ENCODE results near the gene PDK1.

The PDK1 gene

DNA sequence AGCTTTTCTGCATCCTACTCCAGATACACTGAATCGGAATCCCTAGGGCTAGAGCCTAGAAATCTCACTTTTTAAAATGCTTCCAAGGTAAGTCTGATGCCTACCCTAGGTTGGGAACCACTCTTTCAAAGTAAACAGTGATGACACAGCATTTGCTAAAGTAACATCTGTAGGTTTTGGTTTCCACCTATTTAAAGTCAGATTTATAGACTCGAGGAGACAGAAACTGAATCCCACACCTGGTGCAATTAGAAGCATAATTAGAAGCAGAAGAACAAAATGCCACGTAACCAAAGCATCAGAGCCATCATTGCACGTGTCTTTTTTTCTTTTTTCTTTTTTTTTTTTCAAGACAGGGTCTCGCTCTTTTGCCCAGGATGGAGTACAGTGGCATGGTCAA is 40.9 kb downstream of the PDK1 start:
- DNase-seq (ENCODE audit: low read depth in 3 of 3, low spot score in 1 of 3) = no peak

DNA sequence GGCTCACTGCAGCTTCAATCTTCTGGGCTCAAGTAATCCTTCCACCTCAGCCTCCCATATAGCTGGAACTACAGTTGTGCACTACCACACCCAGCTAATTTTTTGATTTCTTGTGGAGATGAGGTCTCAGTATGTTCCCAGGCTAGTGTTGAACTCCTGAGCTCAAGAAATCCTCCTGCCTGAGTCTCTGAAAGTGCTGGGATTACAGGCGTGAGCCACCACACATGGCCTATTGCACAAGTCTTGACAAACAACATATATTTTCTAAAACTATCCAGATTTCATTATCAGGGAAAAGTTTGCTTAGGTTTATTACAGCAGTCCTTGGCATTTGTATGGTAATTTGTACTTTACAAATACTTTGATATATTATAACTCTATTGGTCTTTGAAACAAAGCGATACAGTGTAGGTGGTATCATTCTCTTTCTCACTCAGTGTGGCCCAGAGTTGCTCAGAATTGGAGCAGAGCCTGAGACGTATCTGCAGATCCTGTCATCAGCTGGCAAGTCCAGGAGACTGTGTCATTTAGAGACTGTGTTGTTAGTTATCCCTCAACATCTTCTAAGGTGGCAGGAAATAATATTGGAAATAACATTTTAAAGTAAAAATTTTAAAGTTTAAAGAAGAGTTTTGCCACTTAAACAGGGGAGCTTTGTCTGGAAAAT is 41.4 kb downstream of the PDK1 start:
- DNase-seq (ENCODE audit: low read depth in 3 of 3, low spot score in 1 of 3) = no peak

DNA sequence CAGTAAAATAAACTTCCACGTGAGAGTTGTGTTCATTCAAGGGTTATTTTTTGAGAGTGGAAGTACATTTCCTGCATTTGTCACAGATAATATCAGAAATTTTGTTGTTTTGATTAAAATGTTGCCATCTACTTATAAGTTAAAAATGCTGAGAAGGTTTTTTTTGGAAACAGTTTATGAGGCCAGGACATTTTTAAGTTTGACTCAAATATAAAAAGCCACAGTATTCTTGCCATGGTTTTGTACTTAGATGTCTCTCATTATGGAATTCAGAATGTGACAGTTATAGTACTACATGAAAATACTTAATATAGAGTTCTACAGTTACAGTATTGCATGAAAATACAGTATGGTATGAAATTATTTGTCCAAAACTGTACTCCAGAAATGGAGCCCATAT is 44.1 kb downstream of the PDK1 start:
- DNase-seq (ENCODE audit: low read depth in 3 of 3, low spot score in 1 of 3) = no peak

DNA sequence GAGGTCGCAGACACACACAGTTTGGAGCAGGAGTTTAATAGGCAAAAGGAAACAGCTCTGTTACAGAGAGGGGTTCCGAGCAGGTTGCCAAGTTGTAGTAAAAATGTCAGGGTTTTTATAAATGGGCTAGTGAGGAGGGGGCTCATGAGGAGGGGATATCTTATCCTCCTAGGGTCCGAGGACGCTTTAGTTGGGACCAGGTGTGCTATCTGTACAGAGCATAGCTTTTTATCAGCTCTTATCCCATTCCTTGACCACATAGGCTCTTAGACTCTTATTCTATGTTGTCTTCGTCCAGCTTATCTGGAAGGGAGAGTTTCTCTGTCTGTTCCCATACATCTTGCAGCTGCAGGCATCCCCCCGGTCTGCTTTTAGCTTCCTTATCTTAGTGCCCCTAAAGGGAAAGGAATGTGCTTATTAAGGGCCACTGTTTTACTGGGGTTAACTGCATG is 44.7 kb downstream of the PDK1 start:
- no peak for DNase-seq (ENCODE audit: low read depth in 3 of 3, low spot score in 1 of 3)

DNA sequence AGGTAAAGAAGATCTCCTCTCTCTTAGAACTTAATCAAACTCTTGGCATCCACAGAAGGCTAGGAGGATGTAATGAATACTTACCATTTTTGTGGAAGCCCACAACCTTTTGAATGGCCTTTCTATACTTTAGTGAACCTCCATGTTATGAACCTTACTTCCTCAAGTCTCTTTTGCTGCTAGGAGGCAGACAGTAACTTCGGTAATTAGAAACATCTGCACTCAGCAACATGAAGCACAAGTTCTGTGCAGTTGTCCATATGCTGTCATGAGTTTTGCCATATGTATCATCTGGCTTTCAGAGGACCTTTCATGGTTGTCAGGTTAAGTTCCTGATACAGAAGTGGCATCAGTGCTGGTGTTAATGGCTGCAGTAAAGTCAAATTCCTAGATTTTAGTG is 50.4 kb downstream of the PDK1 start:
- DNase-seq (ENCODE audit: low read depth in 3 of 3, low spot score in 1 of 3) = no peak

DNA sequence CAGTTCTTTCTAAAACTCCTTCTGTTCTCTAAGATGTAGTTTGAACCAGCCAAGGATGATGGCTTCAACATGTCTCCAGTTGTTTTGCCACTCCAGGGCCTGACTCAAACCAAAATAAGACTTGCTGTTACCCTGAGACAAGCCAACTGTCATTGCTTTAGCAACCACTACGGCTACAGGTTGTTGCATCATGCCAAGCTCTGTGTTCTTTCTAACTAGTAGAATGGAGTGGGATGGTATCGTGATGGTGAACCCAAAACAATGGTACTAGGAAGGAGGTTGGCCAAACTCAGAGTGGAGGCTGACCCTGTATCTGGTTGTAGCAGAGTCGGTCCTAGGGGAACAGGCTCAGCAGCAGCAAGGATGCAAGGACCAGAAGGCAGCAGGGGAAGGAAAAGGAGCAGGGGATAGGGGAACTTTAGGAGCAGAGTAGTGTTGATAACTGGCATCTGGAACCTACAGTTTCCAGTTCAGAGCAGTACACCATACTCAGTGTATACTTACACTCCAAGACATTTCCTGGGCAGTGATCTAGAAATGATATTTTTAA is 51.6 kb downstream of the PDK1 start:
- no peak for DNase-seq (ENCODE audit: low read depth in 3 of 3, low spot score in 1 of 3)

DNA sequence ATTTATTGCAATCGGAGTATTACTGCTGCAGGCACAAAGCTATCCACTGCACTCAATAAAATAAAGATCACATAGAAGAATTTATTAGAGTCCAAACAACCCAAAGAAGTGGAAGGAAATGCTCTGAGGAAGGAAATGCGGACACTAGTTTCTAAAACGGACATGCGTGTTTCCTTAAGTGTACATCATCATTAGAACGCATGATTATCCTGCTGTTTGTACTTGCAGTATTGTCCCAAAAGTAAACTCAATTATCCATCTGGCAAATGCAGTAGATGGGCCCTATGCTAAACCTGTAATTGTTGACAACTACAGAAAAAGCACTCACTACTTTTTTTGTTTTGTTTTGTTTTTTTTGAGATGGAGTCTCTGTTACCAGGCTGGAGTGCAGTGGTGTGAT is 53.6 kb downstream of the PDK1 start:
- no peak for DNase-seq (ENCODE audit: low read depth in 3 of 3, low spot score in 1 of 3)

DNA sequence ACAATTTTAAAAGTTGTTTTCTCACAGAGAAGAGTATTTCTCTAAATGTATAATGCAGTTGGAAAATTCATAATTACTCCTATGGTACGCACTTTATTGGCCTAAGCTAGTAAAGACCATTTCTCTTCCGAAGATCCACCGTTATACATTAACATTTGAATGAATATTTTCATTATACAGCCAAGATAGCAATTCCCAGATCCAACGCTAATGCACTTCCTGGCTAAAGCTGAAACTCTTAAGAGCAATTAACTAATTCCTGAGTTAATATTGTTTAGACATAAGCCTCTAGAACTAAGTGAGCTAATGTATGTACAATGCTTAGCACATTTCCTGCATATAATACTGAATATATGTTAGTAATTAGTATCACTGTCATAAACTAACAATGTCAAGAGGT is 56.2 kb downstream of the PDK1 start:
- DNase-seq (ENCODE audit: low read depth in 3 of 3, low spot score in 1 of 3) = no peak

DNA sequence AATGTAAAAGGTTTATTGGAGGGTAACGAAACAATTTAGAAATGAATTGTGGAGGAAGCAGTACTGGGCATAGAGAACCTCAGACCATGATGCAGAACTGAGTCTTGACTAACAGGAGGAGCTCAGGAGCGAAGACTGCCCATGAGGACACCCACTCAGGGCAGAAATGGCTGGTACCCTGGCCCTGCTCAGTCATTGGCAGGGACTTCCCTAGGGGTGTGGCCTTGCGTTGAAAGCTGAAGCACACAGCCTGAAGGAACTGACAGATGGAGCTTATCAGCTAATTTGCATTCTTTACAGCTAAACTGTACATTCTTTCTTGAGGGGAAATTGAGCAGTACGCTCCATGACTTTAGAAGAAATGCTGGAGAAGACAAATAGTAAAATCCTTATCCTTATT is 57.1 kb downstream of the PDK1 start:
- no peak for DNase-seq (ENCODE audit: low read depth in 3 of 3, low spot score in 1 of 3)

DNA sequence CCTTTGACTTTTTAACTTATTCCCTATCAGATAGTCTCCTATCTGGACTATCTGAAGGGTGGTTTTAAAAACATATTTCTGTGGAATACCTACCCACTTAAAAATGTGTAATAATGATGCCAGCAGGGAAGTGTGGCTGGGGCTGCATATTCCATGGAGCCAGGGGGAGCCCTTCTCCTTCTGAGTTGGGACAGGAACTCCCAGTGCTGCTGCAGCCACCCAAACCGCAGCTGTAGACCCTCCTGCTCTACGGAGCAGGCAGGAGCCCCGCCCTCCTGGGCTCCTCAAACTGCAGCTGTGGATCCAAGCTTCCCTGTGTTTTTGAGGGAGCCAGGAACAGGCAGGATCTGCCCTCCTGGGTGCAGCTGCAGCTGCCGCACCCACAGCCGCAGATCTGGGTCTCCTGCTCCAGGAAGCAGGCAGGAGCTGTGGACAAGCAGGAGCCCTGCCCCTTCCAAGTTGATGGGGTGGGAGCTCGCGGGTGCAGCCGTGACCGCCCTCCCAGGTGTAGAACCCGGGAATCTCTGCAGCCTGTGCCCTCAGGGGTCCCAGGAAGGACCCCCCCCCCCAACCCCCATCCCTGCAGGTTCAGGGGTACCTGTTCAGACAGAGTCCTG is 57.8 kb downstream of the PDK1 start:
- no peak for DNase-seq (ENCODE audit: low read depth in 3 of 3, low spot score in 1 of 3)

DNA sequence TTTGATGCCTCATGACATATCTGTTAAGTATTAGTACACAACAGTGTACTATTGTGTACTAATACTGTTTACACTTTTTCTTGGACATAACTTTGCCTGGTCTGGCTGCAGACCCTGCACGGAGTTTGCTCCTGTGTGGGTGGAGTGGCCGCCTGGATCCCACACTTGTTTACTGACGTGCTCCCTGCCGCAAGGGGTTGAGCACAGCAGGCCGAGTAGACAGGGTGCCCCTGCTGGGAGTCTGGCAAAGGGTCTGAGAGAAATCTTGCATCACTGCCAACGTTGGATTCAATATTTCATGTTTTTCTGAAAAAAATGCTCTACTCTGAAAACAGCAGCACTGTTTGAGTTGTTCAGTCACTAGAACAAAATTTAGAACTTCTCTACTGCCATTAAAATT is 59.0 kb downstream of the PDK1 start:
- no peak for DNase-seq (ENCODE audit: low read depth in 3 of 3, low spot score in 1 of 3)

DNA sequence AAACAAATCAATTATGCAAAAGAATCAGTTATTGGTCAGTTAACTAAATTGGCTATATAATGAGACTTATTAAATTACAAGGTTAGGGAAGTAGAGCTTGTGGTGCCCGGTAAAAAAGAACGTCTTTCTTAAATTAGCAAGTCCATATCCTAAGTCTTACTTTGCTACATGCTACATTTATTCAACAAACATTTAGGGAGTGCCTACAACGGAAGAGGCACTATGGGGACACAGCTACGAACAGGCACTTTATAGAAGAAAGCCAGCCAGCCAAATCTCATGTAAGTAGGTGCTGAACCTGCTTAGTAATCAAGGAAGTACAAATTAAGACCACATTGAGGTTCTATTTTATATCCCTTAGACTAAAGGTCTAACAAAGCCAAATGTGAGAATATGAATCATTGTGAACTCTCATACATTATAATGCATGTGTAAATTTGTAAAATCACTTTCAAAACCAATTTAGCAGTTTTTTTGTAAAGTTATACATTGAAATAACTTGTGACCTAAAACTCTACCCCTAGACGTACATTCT is 59.9 kb downstream of the PDK1 start:
- no peak for DNase-seq (ENCODE audit: low read depth in 3 of 3, low spot score in 1 of 3)

DNA sequence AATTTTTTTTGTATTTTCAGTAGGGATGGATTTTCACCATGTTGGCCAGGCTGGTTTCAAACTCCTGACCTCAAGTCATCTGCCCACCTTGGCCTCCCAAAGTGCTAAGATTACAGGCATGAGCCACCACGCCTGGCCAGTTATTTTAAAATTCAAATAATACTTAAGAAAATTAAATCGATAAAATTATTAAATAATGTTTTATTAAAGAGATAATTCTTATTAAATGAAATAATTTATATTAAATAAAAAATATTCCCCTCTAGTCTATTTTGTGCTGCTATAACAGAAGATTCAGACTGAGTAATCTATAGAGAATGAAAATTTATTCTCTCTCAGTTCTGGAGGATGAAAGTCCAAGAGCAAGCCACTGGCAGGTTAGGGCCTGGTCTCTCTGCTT is 61.2 kb downstream of the PDK1 start:
- DNase-seq (ENCODE audit: low read depth in 3 of 3, low spot score in 1 of 3) = no peak

DNA sequence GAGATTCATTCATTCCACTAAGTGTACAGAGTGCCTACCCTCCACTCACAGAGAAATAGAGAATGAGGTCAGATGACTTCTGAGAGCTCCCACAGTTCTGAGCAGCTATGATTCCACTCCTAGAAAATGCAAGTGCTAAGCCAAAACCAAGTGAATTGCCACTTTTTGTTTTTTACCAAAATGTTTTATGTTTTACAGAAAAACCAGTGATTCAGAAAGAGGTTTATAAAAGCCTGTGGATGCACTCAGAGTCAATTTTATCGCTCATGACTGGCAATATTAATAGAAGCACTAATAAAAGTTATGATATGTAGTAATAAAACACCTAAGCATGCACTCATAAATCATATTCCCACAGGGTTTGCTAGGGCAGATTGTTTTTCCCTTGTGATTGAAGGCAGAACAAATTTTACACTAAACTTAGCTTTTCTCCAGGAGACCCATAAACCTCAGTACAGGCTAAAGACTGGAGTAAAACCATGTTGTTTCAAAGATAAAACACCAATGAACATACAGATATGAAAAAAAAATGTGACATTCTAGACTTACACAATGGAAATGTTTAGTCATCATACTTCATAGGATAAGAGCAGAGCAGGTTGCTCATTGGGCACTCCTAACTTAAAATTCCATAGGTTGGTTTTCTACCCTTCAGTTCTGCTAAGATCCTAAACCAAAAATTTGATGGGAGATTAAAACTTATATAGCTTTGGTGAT is 67.5 kb downstream of the PDK1 start:
- DNase-seq (ENCODE audit: low read depth in 3 of 3, low spot score in 1 of 3) = no peak

DNA sequence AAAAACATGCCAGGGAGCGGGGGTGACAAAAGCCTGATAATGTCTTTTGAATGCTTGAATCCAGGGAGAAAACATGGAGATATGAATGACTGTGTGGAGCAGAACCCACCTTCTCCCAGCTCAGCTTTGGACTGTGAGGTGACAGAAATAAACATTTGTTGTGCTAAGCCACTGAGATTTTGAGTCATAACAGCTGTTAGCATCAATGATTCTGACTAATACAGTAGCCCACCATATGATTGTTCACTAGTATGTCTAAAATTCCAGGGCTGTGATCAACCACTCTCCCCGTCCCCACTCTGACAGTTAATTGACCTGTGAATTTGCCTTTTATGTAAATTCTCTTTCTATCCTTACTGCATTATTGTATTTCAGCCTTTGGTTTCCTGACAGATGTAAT is 69.1 kb downstream of the PDK1 start:
- no peak for DNase-seq (ENCODE audit: low read depth in 3 of 3, low spot score in 1 of 3)

DNA sequence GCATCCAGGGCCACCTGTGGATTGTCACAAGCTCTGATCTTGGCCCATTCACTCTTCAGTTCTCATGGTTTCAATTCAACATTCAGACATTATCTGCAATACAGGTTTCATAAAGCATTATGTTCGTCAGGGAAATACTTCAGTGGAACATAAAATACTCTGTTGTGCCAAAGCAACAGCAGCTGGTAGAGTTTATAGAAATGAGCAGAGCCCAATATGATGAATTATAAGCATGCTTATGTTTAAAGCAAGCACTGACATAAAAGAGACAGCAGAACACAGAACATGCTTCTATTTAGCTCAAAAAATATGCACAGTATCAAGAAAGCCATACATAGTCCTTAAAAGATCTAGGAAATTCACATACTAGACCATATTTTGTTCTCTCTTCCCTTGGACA is 71.3 kb downstream of the PDK1 start:
- no peak for DNase-seq (ENCODE audit: low read depth in 3 of 3, low spot score in 1 of 3)

DNA sequence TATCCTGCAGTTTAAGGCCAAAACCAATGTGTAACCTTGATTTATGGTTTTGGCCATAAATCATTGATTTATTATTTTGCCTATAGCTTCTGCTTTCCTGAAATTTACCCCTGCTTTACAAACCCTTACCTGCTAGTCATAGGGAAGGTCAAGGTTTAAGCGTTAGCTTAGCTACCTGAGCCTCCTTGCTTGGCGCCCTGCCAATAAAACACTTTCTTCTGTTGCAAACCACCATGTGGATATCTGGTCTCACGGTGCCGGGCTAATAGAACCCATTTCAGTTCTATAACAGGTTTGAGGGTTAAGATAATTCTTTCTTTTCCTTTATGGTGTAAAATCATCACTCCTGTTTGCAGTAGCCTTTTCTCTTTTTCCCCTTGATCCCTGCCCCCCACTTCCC is 72.2 kb downstream of the PDK1 start:
- no peak for DNase-seq (ENCODE audit: low read depth in 3 of 3, low spot score in 1 of 3)

DNA sequence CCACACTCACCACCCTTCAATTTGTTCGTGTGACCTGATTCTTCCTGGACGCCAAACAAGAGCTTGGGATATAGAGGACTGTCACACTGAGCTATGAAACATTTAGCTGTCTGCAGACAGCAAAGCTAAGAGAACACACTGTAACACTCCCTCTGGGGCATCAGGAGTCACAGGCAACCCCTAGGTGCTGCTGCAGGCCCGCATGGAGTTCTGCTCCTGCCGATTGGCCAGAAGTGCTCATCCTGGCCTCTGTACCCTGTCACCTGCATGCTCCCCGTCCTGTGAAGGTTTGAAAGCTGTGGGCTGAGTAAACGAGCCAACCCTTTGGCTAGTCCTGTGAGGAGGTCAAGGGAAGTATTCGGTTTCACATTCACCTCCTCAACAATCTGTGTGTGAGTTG is 73.7 kb downstream of the PDK1 start:
- DNase-seq (ENCODE audit: low read depth in 3 of 3, low spot score in 1 of 3) = no peak

DNA sequence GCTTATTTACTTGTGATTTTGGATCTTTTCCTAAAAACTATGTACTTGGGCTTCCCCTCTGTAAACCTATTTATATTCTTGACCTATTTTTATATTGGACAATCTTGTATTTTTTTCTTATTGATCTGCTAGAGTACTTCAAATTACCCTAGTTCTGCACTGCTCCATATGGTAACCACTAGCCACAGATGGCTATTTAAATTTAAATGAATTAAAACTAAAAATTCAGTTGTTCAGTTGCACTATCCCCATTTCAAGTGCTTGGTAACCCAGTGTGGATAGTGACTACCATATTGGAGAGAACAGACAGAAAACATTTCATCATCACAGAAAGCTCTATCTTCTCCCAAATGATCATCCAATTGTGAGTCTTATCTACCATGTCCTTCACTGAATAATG is 74.3 kb downstream of the PDK1 start:
- DNase-seq (ENCODE audit: low read depth in 3 of 3, low spot score in 1 of 3) = no peak

DNA sequence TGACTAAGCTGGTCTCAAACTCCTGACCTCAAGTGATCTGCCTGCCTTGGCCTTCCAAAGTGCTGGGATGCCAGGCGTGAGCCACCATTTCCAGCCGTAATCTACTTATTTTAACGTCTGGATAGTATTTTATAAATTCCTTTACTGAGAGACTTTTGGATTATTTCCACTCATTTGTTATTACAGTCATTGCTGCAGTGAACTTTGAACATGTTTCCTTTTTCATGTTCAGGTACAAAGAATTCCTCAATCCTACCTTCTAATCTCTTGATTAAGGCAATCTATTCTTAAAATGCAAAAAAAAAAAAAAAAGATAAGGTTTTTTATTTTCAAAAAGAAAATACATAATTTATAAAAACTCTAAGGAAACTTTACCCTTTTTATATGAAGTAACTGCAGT is 78.6 kb downstream of the PDK1 start:
- DNase-seq (ENCODE audit: low read depth in 3 of 3, low spot score in 1 of 3) = no peak

DNA sequence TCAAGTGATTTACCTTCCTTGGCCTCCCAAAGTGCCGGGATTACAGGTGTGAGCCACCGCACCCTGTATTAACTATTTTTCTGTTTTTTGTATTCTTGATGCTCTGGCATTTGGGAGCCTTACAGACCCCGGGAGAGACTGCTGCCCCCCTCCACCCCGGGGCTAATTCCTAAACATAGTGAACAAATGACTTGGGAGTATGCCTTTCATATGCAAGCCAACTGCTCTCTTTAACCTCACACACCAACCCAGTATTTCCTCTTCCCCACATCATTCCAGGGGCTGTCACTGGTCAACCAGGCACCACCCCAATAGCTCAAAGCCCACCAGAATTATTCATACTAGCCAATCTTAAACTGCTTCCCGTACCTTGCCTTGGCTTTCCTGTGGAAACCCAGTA is 79.7 kb downstream of the PDK1 start:
- no peak for DNase-seq (ENCODE audit: low read depth in 3 of 3, low spot score in 1 of 3)

DNA sequence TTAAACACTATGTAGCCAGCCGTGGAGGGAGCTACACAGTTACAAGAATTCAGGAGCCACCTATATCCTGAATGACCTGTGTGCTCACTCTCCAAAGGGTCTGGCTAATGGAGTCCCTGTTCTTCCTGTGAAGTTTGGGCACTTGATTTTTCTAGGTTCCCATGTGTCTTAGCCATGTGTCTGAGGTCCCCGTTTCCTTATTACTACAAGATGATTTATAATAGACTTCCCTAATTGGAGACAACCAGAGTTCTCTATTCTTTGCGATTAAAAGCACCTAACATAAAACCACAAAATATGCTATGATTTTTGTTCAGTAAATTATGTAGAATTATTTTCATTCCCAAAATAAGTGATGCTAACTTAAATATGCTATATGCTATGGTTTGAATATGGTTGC is 83.4 kb downstream of the PDK1 start:
- DNase-seq (ENCODE audit: low read depth in 3 of 3, low spot score in 1 of 3) = no peak

Measured in stimulated activated CD4-positive, alpha-beta T cell treated with anti-CD3 and anti-CD28 coated beads, TNF-alpha, amount 100 ng/mL, for 1 hour (primary cell).